GM10248 (cell line): Measurements from ENCODE around the gene TNFRSF8.

Source experiments
- CTCF ChIA-PET: fragments of 300-600 bp; sonication (Branson Sonifier 250); formaldehyde crosslinking; extraction: SDS; loops from one replicate; lab custom pipeline; 2021; ENCODE audit warnings: antibody characterized with exemption; lab: Yijun Ruan, JAX
- POLR2A ChIA-PET: fragments of 350-650 bp; sonication (Branson Sonifier 250); formaldehyde crosslinking; extraction: SDS; loops from one replicate; lab custom pipeline; 2020; ENCODE audit warnings: antibody characterized with exemption; lab: Yijun Ruan, JAX
- DNase-seq: peaks from one replicate; pipeline ENCODE4 v3.0.0; 2012; ENCODE audit errors: extremely low spot score
- CTCF ChIP-seq: IDR thresholded peaks from 2 replicates; pipeline ENCODE4 v1.5.1; 2012; ENCODE audit warnings: mild to moderate bottlenecking, low read depth; ENCODE audit errors: extremely low read depth, missing control alignments, control extremely low read depth

Gene TNFRSF8

GRCh38 chr1:12138196-12139168, 75.4 kb downstream of the TNFRSF8 start:
- CTCF ChIA-PET = interaction anchor here (1.0 to 1.9 kb wide), 9 partner anchors 9 to 78 kb away, joined by 3 to 13 read pairs (median 4); no protein-coding TSS in a partner anchor
- POLR2A ChIA-PET = no interaction called here
- no peak for TF ChIP-seq CTCF
- no peak for DNase-seq

- DNase-seq = no peak
- POLR2A ChIA-PET = no interaction called here
- no peak for TF ChIP-seq CTCF
- CTCF ChIA-PET = interaction anchor here (1.0 to 1.7 kb wide), 6 partner anchors 8 to 76 kb away, joined by 3 to 7 read pairs (median 3); no protein-coding TSS in a partner anchor
Measured at GRCh38 chr1:12140016-12140415, 76.9 kb downstream of the TNFRSF8 start.

- CTCF ChIA-PET = interaction anchor here (1.5 to 3.7 kb wide), 4 partner anchors 16 to 479 kb away, joined by 3 to 29 read pairs (median 4); no protein-coding TSS in a partner anchor
- no peak for TF ChIP-seq CTCF
Measured at GRCh38 chr1:12140515-12141162, 77.5 kb downstream of the TNFRSF8 start.

GRCh38 chr1:12141163-12141850, 78.2 kb downstream of the TNFRSF8 start:
- CTCF ChIA-PET = interaction anchor here (0.8 to 3.7 kb wide), 7 partner anchors 16 to 479 kb away, joined by 3 to 29 read pairs (median 3); no protein-coding TSS in a partner anchor
- TF ChIP-seq CTCF = no peak
- POLR2A ChIA-PET = interaction anchor here (0.6 kb wide), 1 partner anchor 18 kb away, joined by 3 read pairs; no protein-coding TSS in a partner anchor
- DNase-seq = no peak

More at GRCh38 chr1:12140515-12141162, 77.5 kb downstream of the TNFRSF8 start:
- POLR2A ChIA-PET = no interaction called here
- DNase-seq = no peak

- TF ChIP-seq CTCF = no peak
- POLR2A ChIA-PET = no interaction called here
- DNase-seq = no peak
- CTCF ChIA-PET = interaction anchor here (0.8 to 3.7 kb wide), 6 partner anchors 15 to 478 kb away, joined by 3 to 29 read pairs (median 4); no protein-coding TSS in a partner anchor
Measured at GRCh38 chr1:12142141-12142823, 79.2 kb downstream of the TNFRSF8 start.
